HEK293T (cell line): ENCODE measurements around the gene RAPGEF1.

Source experiments
- ARNT ChIP-seq: fragments of 450-650 bp; IDR thresholded peaks from 2 replicates; pipeline ENCODE4 v1.6.1; 2017; ENCODE audit warnings: mild to moderate bottlenecking
- BHLHE40 ChIP-seq: fragments of 450-650 bp; IDR thresholded peaks from 2 replicates; pipeline ENCODE4 v1.6.1; 2016; ENCODE audit warnings: mild to moderate bottlenecking, moderate library complexity, borderline replicate concordance
- ELF4 ChIP-seq: fragments of 450-650 bp; IDR thresholded peaks from 2 replicates; pipeline ENCODE4 v1.6.1; 2017; ENCODE audit warnings: antibody characterized with exemption
- FOXA1 ChIP-seq: fragments of 450-650 bp; IDR thresholded peaks from 2 replicates; pipeline ENCODE4 v1.6.1; 2016; ENCODE audit warnings: mild to moderate bottlenecking
- FOXK2 ChIP-seq: fragments of 450-650 bp; IDR thresholded peaks from 2 replicates; pipeline ENCODE4 v1.6.1; 2016; ENCODE audit warnings: mild to moderate bottlenecking
- FOXM1 ChIP-seq: fragments of 450-650 bp; IDR thresholded peaks from 2 replicates; pipeline ENCODE4 v1.6.1; 2017; ENCODE audit warnings: mild to moderate bottlenecking, borderline replicate concordance
- HDGF ChIP-seq: fragments of 450-650 bp; IDR thresholded peaks from 2 replicates; pipeline ENCODE4 v1.6.1; 2017; ENCODE audit warnings: antibody characterized with exemption, borderline replicate concordance
- NFRKB ChIP-seq: fragments of 450-650 bp; IDR thresholded peaks from 2 replicates; pipeline ENCODE4 v1.6.1; 2016; ENCODE audit warnings: mild to moderate bottlenecking, moderate library complexity
- PKNOX1 ChIP-seq: fragments of 450-650 bp; IDR thresholded peaks from 2 replicates; pipeline ENCODE4 v1.6.1; 2016
- SP1 ChIP-seq: fragments of 450-650 bp; IDR thresholded peaks from 2 replicates; pipeline ENCODE4 v1.6.1; 2017
- SUZ12 ChIP-seq: fragments of 450-650 bp; IDR thresholded peaks from 2 replicates; pipeline ENCODE4 v1.6.1; 2016; ENCODE audit warnings: mild to moderate bottlenecking
- TARDBP ChIP-seq: fragments of 450-650 bp; IDR thresholded peaks from 2 replicates; pipeline ENCODE4 v1.6.1; 2016
- ZNF384 ChIP-seq: fragments of 450-650 bp; IDR thresholded peaks from 2 replicates; pipeline ENCODE4 v1.6.1; 2016

GRCh38 chr9:131700076-131700475 lies 39.8 kb downstream of the RAPGEF1 start:
- TF ChIP-seq FOXM1: no peak
- TF ChIP-seq HDGF: no peak
- no peak for TF ChIP-seq FOXK2
- no peak for TF ChIP-seq PKNOX1
- TF ChIP-seq NFRKB: no peak
- no peak for TF ChIP-seq FOXA1
- TF ChIP-seq SP1: no peak
- no peak for TF ChIP-seq SUZ12
- no peak for TF ChIP-seq BHLHE40
- TF ChIP-seq TARDBP: no peak
- TF ChIP-seq ELF4: no peak
- TF ChIP-seq ARNT: no peak
- no peak for TF ChIP-seq ZNF384
